NB4 (cell line): Measurements from ENCODE around the gene STAG1.

ENCODE experiments used
- CTCF ChIP-seq: IDR thresholded peaks from one replicate; pipeline ENCODE4 v1.5.1; 2012; ENCODE audit warnings: low read depth, low read length
- MAX ChIP-seq: IDR thresholded peaks from 2 replicates; pipeline ENCODE4 v1.6.1; 2011; ENCODE audit warnings: low read depth, low read length
- MYC ChIP-seq: IDR thresholded peaks from 2 replicates; pipeline ENCODE4 v1.6.1; 2011; ENCODE audit warnings: low read depth, low read length
- POLR2A ChIP-seq: IDR thresholded peaks from 2 replicates; pipeline ENCODE4 v1.6.1; 2011; ENCODE audit warnings: mild to moderate bottlenecking; ENCODE audit not compliant: insufficient read length; ENCODE audit errors: extremely low read depth

GRCh38 chr3:136749091-136749490 is 3.1 kb downstream of the STAG1 start:
- TF ChIP-seq CTCF, result no peak
- no peak for TF ChIP-seq POLR2A
- no peak for TF ChIP-seq MAX
- no peak for TF ChIP-seq MYC
